A375 (cell line): ENCODE measurements around the gene BCL2L11. TPM values are rescaled to one million over a fixed set of nuclear protein-coding genes. Genes with fewer than 3 reads are reported as not detected.

ENCODE experiments used
- total RNA-seq: library from RNA; depleted of rRNA; stranded (reverse); fragments of >200 nt; shearing (Covaris generic); gene quantifications from 2 replicates; pipeline ENCODE4 v1.2.3, GENCODE V29; 2014; rRNA removed

BCL2L11 gene
- 6.1 and 8.6 TPM in 2 replicates for total RNA-seq

DNA sequence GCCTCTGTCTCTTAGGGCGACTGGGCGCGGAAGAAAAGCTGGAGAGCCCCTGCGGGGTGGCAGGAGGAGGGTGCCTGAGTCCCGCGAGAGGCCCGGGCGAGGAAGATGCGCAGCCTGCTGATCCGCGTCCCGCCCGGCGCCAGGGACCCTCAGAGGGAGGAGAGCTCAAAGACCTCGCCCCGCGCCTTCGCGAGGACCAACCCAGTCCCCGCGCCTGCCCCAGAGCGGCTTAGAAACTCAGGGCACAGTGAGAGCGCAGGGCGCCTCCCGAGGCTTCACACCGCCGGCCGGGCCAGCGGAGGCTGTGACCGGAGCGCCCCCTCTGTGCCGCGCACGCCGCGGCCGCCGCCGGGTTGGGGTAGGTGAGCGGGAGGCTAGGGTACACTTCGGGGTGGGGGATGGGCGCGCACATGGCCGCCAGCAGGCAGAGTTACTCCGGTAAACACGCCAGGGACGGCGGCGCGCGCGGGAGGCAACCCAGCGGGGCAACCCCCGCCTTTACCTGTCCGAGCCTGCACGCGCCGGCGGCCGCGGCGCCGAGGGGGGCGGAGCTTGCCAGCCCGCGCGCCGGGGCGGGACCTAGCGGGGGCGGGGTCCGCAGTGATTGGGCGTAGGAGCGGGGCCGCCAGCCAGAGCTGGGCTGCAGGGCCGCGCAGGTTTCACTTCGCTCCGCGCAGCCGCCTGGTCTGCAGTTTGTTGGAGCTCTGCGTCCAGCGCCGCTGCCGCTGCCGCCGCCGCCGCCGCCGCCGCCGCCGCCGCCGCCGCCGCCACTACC, at the start of gene BCL2L11:
TSS of gene BCL2L11 (plus strand) at position 662 of the 775 bp plus-strand sequence. CDS start 2,832 bp downstream, outside the sequence.

